HepG2 (cell line): ENCODE measurements around the gene SLC22A23. TPM values are rescaled to one million over a fixed set of nuclear protein-coding genes. Genes with fewer than 3 reads are reported as not detected.
A peak's percentile ranks its signal among the peaks of the same experiment; 100 is the strongest.

Experiments
- HCFC1 ChIP-seq: fragments of 150-350 bp; IDR thresholded peaks from 2 replicates; pipeline ENCODE4 v1.6.1; 2014; ENCODE audit warnings: low read depth, low read length
- HNRNPH1 ChIP-seq: fragments of 200-400 bp; formaldehyde crosslinking; optimal IDR thresholded peaks from 2 replicates; pipeline ENCODE3; 2017; ENCODE audit warnings: mild to moderate bottlenecking, low read depth, low read length
- HOXA7 ChIP-seq: sonication (generic); formaldehyde crosslinking; IDR thresholded peaks from 2 replicates; pipeline ENCODE4 v1.8.1; 2022; ENCODE audit warnings: mild to moderate bottlenecking, missing genetic modification reagents, moderate library complexity
- MEF2D ChIP-seq: sonication (generic); formaldehyde crosslinking; IDR thresholded peaks from 2 replicates; pipeline ENCODE4 v1.5.1; 2020; ENCODE audit warnings: mild to moderate bottlenecking, missing genetic modification reagents
- MIER3 ChIP-seq: IDR thresholded peaks from 2 replicates; pipeline ENCODE4 v1.6.1; 2016; ENCODE audit warnings: missing compliant biosample characterization, borderline replicate concordance
- MXD1 ChIP-seq: sonication (generic); formaldehyde crosslinking; IDR thresholded peaks from 2 replicates; pipeline ENCODE4 v1.4.0; 2020; ENCODE audit warnings: mild to moderate bottlenecking, missing genetic modification reagents
- ONECUT2 ChIP-seq: sonication (generic); formaldehyde crosslinking; IDR thresholded peaks from 2 replicates; pipeline ENCODE4 v1.4.0; 2020; ENCODE audit warnings: missing genetic modification reagents
- POLR2AphosphoS2 ChIP-seq: IDR thresholded peaks from 2 replicates; pipeline ENCODE4 v1.6.1; 2011; ENCODE audit warnings: low read depth, low read length, improper control_type of control experiment
- PRMT3 ChIP-seq: sonication (generic); formaldehyde crosslinking; IDR thresholded peaks from 2 replicates; pipeline ENCODE4 v1.8.1; 2022; ENCODE audit warnings: low read depth, mild to moderate bottlenecking, moderate library complexity, missing genetic modification reagents, borderline replicate concordance
- RAD21 ChIP-seq: fragments of 450-650 bp; formaldehyde crosslinking; IDR thresholded peaks from 2 replicates; pipeline ENCODE4 v1.5.0; 2020; ENCODE audit warnings: mild to moderate bottlenecking
- SSRP1 ChIP-seq: IDR thresholded peaks from 2 replicates; pipeline ENCODE4 v1.6.1; 2016; ENCODE audit warnings: control low read depth
- XBP1 ChIP-seq: sonication (generic); formaldehyde crosslinking; IDR thresholded peaks from 2 replicates; pipeline ENCODE4 v1.5.0; 2020; ENCODE audit warnings: missing genetic modification reagents
- YEATS4 ChIP-seq: sonication (generic); formaldehyde crosslinking; IDR thresholded peaks from 2 replicates; pipeline ENCODE4 v1.4.0; 2020; ENCODE audit warnings: missing genetic modification reagents, borderline replicate concordance
- ZBTB7A ChIP-seq: sonication (generic); formaldehyde crosslinking; IDR thresholded peaks from 2 replicates; pipeline ENCODE4 v1.8.0; 2022; ENCODE audit warnings: mild to moderate bottlenecking, missing genetic modification reagents
- ZFP82 ChIP-seq: sonication (generic); formaldehyde crosslinking; IDR thresholded peaks from 2 replicates; pipeline ENCODE4 v1.5.1; 2020; ENCODE audit warnings: mild to moderate bottlenecking, missing genetic modification reagents, borderline replicate concordance
- ZFYVE20 ChIP-seq: sonication (generic); formaldehyde crosslinking; IDR thresholded peaks from 2 replicates; pipeline ENCODE4 v1.8.0; 2023; ENCODE audit warnings: low read depth, mild to moderate bottlenecking, moderate library complexity, missing genetic modification reagents, borderline replicate concordance
- ZMAT5 ChIP-seq: sonication (generic); formaldehyde crosslinking; IDR thresholded peaks from 2 replicates; pipeline ENCODE4 v1.5.0; 2020; ENCODE audit warnings: mild to moderate bottlenecking, low read depth, missing genetic modification reagents, borderline replicate concordance
- ZNF232 ChIP-seq: sonication (generic); formaldehyde crosslinking; IDR thresholded peaks from 2 replicates; pipeline ENCODE4 v1.4.0; 2020; ENCODE audit warnings: missing genetic modification reagents, borderline replicate concordance
- polyA plus RNA-seq, 8 experiments: library from polyadenylated mRNA; depleted of rRNA in 3 of 8; stranded (reverse) in 7 of 8; unstranded in 1 of 8; fragments of >200 nt; fragmentation: Illumina TruSeq in 4 of 8; extraction: Trizol in 4 of 8; gene quantifications; 2 replicates each; pipeline versions ENCODE4 v1.2.1 to v1.2.3, GENCODE V29; 2011 to 2016; ENCODE audit warnings: low read depth in 4 of 8, missing spikeins in 1 of 8, mixed read lengths in 1 of 8; ENCODE audit not compliant: insufficient read depth in 1 of 8
- total RNA-seq, 5 experiments: library from RNA; depleted of rRNA; stranded (reverse); fragments of >200 nt; fragmentation: Illumina TruSeq; extraction: Trizol; gene quantifications; 2 replicates each; pipeline ENCODE4 v1.2.3, GENCODE V29; 2016; ENCODE audit warnings: low read depth in 1 of 5
- TF ChIP-seq, protein P1 (sequence below): sonication (generic); formaldehyde crosslinking; IDR thresholded peaks from 2 replicates; pipeline ENCODE4 v1.5.1; 2020; ENCODE audit warnings: mild to moderate bottlenecking, missing genetic modification reagents
- TF ChIP-seq, protein P2 (sequence below): IDR thresholded peaks from 2 replicates; pipeline ENCODE4 v1.4.0; 2020; ENCODE audit warnings: mild to moderate bottlenecking, missing genetic modification reagents
- TF ChIP-seq, protein P3 (sequence below): sonication (generic); formaldehyde crosslinking; IDR thresholded peaks from 2 replicates; pipeline ENCODE4 v1.4.0; 2020; ENCODE audit warnings: missing genetic modification reagents, low read depth, mild to moderate bottlenecking, borderline replicate concordance

Gene SLC22A23
- total and polyA plus RNA-seq, 2 of the 13 experiments (the other 11 are each of a cell fraction or from before 2014, with no cell fraction given) = 11.8 to 17.5 TPM

DNA sequence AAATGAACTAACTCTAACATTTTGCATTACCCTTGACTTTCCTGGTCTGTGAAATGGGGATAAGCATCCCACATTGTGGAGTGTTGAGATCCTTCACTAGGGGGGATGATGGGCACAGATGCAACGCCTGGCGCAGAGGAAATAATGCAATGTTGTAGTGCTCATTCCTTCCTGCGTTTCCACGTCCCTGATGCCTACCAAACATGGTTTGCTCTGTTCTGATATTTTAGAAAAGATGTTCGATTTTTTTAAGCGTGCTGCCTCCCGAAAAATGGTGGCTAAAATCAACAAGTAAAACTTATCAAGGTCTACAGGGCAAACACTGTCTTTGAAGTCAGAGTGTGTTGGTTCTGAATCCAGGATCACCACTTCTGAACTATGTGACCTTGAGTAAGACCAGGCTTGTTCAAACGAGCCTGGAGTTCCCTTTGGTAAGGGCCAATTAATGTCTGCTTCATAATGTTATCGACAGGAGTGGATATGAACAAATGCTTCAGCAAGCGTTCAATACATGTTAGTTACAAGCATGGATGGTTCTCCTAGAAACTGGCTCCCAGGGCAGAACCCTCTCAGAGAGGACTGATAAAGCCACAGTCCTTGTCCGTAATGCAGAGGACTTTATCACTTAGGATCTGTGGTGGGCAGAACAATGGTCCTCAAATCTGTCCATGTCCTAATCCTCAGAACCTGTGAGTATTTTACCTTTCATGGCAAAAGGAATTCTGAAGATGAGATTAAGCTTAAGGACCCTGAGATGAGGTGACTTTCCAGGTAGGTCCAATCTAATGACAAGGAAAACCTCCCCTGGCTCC is 44.7 kb downstream of the SLC22A23 start (continued):
- TF ChIP-seq ZBTB7A (CRISPR knock-in tag) (no peak), ZNF232 (CRISPR knock-in tag) (no peak), YEATS4 (no peak), ONECUT2 (CRISPR knock-in tag) (peak; percentile 67), MXD1 (no peak), POLR2AphosphoS2 (no peak), MEF2D (CRISPR knock-in tag) (no peak), SSRP1 (peak; percentile 82; the same call in 1 of the 2 replicates), ZMAT5 (CRISPR knock-in tag) (no peak), XBP1 (CRISPR knock-in tag) (no peak), ZFYVE20 (CRISPR knock-in tag) (no peak), HOXA7 (CRISPR knock-in tag) (no peak), ZFP82 (CRISPR knock-in tag) (no peak), RAD21 (no peak), MIER3 (CRISPR knock-in tag) (no peak; the same call in 1 of the 2 replicates), HCFC1 (no peak), HNRNPH1 (no peak), PRMT3 (no peak)
- TF ChIP-seq, protein P1, sequence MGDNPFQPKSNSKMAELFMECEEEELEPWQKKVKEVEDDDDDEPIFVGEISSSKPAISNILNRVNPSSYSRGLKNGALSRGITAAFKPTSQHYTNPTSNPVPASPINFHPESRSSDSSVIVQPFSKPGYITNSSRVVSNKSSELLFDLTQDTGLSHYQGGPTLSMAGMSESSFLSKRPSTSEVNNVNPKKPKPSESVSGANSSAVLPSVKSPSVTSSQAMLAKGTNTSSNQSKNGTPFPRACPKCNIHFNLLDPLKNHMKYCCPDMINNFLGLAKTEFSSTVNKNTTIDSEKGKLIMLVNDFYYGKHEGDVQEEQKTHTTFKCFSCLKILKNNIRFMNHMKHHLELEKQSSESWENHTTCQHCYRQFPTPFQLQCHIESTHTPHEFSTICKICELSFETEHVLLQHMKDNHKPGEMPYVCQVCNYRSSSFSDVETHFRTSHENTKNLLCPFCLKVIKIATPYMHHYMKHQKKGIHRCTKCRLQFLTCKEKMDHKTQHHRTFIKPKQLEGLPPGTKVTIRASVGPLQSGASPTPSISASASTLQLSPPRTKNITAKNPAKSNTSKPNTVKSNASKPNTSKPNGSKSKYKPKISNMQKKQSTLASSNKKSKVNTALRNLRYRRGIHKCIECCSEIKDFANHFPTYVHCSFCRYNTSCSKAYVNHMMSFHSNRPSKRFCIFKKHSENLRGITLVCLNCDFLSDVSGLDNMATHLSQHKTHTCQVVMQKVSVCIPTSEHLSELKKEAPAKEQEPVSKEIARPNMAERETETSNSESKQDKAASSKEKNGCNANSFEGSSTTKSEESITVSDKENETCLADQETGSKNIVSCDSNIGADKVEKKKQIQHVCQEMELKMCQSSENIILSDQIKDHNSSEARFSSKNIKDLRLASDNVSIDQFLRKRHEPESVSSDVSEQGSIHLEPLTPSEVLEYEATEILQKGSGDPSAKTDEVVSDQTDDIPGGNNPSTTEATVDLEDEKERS (CRISPR knock-in tag) = no peak; the same call in 1 of the 2 replicates
- TF ChIP-seq, protein P2, sequence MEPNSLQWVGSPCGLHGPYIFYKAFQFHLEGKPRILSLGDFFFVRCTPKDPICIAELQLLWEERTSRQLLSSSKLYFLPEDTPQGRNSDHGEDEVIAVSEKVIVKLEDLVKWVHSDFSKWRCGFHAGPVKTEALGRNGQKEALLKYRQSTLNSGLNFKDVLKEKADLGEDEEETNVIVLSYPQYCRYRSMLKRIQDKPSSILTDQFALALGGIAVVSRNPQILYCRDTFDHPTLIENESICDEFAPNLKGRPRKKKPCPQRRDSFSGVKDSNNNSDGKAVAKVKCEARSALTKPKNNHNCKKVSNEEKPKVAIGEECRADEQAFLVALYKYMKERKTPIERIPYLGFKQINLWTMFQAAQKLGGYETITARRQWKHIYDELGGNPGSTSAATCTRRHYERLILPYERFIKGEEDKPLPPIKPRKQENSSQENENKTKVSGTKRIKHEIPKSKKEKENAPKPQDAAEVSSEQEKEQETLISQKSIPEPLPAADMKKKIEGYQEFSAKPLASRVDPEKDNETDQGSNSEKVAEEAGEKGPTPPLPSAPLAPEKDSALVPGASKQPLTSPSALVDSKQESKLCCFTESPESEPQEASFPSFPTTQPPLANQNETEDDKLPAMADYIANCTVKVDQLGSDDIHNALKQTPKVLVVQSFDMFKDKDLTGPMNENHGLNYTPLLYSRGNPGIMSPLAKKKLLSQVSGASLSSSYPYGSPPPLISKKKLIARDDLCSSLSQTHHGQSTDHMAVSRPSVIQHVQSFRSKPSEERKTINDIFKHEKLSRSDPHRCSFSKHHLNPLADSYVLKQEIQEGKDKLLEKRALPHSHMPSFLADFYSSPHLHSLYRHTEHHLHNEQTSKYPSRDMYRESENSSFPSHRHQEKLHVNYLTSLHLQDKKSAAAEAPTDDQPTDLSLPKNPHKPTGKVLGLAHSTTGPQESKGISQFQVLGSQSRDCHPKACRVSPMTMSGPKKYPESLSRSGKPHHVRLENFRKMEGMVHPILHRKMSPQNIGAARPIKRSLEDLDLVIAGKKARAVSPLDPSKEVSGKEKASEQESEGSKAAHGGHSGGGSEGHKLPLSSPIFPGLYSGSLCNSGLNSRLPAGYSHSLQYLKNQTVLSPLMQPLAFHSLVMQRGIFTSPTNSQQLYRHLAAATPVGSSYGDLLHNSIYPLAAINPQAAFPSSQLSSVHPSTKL (CRISPR knock-in tag) = peak; percentile 91
- TF ChIP-seq, protein P3, sequence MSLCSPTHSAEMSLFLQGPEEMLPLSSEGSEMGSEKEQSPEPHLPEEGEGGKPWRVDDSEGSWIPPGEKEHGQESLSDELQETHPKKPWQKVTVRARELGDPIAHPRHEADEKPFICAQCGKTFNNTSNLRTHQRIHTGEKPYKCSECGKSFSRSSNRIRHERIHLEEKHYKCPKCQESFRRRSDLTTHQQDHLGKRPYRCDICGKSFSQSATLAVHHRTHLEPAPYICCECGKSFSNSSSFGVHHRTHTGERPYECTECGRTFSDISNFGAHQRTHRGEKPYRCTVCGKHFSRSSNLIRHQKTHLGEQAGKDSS (CRISPR knock-in tag) = 0 out of 2 replicates have a peak, but pooled peaks have one; percentile 24
